HG02571 (cell line): ENCODE results near the gene GSG1L.

ENCODE experiments used
- ATAC-seq: cut with Tn5 transposase; IDR thresholded peaks from one replicate; pipeline ENCODE4 v1.9.1; 2021; ENCODE audit warnings: mild to moderate bottlenecking, moderate library complexity; ENCODE audit not compliant: unreplicated experiment

Gene GSG1L

DNA sequence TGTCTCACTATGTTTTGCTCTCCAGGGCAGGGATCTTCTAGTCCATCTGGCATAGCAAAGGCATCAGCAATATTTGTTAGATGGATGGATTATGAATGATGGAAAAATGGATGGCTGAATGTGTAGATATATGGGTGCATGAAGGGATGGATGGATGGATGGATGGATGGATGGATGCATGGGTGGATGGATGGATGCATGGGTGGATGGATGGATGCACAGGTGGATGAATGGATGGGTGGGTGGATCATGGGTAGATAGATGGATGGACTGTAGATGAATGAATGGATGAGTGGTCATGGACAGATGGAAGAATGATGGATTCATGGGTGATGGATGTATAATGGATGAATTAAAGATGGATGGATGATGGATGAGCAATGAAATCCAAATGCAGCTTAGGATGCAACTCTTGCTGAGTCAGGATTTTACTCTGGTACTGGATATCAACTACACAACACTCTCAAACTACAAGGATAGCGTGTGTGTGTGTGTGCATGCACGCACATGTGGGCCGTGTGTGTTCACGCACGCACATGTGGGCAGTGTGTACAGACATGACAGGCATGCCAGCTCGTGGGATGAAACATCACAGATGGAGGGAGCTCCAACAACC lies 34.0 kb downstream of the GSG1L start:
- no peak for ATAC-seq

DNA sequence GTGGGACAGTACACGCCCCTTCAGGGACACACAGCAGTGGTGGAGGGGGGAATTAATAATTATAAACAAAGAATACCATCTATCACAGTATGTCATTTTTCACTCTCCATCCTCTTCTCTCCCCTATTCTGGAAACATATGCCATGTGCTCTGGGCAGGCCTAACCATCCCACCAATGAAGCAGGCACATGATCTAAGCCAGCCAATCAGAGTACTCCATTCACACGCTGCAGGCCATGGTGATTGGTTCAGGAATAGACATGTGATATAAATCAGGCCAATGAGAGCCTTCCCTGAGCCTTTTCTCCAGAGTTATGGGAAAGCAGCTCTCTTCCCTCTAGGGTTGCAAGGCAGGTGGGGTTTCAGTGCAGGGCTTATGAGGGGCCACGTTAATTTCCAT lies 36.5 kb downstream of the GSG1L start:
- ATAC-seq, result no peak

DNA sequence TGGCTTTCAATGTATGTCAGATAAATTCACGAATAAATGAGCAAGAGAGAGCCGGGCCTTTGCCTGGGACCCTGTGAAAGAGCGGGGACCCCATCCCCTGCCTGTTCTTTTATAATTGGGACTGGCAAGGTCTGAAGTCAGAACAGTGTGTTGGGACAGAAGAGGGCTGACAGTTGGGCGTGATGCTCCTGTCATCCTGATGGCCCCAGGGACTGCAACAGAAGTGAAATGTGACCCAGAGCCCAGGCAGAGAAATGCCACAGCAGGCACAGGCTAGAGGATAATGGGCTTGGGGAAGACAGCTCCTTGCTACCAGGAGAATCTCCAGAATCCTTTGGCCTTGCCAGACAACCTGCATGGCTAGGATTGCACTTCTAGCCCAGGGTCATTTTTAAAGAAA lies 37.9 kb downstream of the GSG1L start:
- ATAC-seq, result no peak

DNA sequence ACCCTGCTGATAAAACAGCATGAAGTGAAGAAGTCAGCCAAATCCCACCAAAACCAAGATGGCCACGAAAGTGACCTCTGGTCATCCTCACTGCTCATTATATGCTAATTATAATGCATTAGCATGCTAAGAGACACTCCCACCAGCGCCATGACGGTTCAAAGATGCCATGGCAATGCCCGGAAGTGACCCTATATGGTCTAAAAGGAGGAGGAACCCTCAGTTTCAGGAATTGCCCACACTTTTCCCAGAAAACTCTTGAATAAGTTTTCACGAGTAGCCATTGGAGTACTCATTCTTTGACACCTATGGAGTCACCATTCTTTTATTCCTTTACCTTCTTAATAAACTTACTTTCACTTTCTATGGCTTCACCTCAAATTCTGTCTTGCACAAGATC lies 44.3 kb downstream of the GSG1L start:
- no peak for ATAC-seq

DNA sequence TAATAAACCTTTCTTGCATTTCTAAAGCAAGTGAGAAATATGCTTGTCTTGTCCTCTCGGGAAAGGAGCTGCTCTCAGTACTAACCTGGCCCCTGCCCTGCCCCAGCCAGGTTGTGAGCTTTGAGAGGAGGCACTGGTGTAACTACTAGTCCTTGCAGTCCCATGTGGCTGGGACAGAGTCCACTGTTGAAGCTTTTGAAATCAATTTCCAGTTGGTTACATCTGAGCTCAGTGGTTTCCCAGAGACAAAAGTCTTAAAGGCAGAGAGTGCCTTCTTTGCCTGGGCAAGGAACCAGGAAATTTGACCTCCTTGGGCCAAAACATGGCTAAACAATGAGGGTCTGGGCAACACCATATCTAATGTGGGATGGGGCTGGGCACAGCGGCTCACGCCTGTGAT lies 48.7 kb downstream of the GSG1L start:
- ATAC-seq, result no peak

DNA sequence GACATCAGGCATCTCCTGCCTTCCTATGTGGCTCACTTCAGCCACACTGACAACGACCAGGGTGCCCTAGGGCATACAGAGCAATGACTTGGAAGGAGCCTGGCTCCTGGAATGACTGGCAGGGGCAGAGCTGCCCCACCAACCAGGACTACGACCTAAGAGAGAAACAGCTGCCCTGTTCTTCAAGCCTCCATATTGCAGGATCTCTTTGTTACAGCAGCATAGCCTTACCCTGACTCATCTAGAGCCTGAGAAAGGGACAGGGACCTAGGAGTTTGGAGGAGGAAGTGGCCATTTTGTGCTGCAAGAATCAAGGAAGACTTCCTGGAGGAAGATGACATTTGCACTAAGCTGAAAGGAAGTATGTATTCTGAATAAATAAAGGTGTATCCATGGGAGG lies 49.6 kb downstream of the GSG1L start:
- ATAC-seq, result no peak

DNA sequence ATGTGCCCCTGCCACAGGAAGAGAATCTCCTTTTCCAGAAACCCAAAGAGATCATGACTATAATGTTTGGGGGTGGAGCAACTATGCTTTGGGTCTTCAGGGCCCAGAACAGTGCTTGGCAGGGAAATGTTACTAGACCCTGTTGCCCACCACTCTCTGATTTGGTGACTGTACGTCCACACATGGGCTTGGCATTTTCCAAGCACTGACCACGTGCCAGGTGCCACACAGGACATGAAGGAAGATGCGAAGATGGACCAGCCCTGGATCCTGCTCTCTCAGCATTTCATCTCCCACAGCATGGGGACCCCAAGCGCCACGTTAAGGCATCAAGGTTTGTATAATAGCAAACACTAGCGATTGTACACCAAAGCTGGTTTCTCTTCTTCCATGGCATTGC lies 50.1 kb downstream of the GSG1L start:
- ATAC-seq, result no peak

DNA sequence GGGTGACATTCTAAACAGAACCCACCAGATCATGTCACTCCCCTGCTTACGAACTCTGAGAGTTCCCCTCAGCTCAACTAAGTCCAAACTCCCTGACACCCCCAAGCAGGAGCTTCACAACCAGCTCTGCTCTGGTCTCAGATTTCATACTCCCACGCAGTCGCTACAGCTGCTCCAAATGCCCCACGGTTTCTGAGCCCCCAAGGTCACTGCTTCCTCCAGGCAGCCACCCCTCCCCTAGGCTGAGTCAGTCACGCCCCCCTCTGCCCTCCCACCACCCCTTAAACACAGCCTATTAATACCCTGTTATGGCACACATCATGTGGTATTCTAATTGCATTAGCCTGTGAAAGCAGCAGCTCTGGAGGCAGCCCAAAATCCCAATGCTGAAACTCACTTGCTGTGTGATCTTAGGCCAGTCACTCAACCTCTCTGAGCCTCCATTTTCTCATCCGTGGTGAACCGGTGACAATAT lies 51.5 kb downstream of the GSG1L start:
- no peak for ATAC-seq

DNA sequence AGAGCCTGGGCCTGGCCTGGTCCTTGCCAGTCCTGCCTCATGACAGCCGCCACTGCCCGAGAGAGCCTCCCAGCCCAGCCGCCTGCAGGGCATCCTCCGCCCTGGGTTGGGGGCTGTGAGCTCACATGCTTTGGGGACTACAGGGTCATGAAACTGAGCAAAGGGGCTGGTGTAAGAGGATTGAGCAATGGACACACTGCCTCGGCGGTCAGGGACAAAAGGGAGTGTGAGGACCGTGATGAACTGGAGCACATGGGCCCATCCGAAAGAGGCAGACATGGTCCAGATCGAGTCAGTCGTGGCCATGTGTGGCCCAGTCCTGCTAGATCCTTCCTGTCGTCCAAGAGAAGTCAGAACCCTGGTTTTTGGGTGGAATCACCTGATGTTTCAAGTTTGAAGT lies 52.3 kb downstream of the GSG1L start:
- ATAC-seq, result no peak

DNA sequence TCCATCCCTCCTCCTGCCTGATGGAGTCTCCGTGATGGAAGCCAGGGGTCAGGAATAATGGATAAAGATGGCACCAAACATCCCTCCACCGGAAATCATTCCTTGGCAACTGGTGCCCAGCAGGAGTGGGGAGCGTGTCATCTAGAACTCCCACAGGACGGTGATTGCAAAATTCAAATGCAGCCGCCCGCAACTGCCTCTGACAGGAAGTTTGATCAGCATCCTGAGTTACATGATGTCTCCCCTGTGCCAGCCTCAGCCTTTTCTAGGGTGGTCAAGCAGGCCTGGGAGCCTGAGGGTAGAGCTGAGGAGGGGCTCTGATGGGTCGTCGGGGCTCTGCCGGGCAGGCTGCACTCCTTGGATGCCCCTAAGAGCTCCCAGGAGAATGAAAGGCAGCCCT lies 52.8 kb downstream of the GSG1L start:
- no peak for ATAC-seq

DNA sequence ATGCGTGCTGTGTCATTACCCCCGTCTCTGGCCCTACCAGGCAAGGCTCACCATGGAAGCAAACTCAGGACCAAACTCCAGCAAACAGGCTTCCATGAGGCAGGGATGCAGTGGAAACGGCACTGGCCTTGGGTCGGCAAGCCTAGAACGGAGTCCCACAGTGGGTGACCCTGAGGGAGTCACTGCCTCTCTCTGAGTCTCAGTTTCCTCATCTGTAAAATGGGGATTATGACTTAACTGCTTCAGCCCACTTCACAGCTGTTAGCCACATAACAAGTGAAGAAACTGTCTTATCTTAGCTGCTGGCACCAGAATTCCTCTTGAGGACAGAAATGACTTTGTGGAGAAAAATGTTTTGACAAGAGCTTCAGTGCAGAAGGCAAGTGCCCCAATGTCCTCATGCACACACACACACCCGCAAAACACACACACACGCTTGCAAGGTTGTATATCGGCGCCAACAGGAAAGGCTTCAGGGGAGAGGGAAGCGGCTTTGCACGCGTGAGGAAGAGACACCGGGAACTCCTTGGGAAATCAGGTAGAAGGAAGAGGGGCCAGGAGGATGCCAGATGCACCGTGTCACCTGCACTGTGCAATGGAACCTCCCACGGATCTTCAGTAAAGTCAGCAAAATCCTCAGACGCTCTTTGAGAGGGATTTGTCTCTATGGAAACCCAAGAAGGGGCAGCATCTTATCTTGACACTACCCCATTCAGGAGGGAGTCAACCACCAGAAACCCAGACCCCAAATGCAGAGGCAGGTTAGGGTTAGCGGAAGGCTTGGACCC lies 53.7 kb downstream of the GSG1L start:
- no peak for ATAC-seq

DNA sequence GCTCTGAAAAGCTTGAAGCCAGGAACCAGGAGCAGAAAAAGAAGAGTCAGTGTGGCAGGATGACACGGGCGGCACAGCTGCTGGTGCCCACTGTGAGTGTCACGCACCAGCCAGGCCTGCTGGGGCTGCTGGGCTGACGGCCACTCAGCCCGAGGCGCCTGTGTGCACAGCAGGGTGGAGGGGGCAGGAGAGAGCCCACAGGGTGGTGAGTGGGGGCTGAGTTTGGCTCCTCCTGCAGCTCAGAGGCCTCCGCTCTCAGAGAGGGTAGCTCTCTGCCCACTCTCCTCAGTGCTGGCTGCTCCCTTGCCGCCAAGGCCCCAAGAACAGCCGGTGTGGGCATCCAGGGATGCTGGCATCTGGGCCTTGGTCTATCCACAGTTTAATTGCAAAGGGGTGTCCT lies 59.6 kb downstream of the GSG1L start:
- no peak for ATAC-seq

DNA sequence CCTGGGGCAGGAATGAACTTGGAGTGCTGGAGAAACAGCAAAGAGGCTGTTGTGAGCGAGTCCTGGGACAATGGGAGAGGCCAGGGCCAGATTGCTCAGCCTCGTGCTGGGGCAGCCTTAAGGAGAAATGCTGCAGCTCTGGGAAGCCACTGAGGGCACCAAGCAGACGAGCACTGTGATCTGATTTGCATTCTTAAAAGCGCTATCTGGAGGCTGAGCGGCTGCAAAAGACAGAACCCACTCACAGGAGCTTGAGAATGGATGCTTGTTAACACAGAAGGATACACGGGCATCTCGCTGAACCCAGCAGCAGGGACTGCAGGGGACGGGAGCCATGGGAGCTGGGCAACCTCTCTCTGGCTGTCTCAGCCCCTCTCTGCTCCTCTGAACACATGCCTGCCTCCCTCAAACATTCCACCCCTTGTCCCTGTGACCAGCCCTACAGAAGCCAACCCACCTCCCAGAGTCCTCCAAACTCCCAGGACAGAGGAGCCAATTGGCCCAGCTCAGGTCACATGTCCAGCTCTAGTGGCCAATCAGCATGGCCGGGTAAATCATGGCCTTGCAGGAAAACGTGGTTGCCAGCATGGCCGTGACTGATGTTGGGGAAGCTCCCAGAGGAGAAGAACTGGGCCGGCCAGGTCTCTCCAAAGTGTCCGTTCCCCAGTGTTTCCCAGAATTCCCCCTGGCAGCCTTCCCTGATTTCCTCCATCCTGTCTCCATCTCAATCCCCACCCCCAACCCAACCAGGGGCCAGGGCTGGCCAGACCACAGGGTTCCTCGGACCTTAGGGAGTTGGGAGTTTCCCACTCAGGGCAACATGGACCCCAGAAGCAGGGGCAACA lies 60.3 kb downstream of the GSG1L start:
- no peak for ATAC-seq

DNA sequence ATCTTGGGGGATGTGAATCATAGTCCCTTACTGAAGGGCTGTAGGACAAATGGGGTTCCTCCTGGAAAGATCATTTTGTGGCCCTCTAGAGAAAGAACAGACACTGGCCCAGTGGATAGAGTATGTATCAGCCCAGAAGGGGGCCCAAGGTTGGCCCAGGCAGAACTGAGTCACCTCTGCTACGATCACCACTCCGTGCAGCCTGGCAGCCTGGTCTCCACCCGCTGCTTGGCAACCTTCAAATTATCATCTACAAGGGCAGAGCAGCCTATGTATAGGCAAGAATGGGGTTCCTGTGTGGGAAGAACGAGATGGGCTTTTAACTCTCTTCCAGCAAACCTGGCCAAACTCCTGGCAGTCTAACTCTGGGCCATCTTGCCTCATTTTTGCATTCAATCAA lies 61.9 kb downstream of the GSG1L start:
- ATAC-seq, result no peak

DNA sequence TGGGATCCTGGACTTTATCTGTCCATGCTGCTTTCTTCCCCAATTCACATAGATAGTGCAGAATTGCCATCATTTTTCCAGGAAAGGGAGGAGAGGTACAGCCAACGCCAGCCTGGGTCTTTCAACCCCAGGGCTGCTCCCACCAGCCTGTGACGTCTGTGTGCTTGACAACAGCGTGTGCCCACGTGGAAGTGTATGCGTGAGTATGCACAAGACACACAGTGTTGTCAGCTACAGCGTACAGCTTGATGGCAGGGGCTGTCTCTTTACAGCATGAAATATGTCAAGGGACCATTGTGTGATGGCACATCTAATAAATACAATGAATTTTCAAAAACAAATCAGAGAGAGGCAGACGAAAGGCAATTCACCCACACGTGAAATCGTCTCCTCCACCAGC lies 62.3 kb downstream of the GSG1L start:
- no peak for ATAC-seq

DNA sequence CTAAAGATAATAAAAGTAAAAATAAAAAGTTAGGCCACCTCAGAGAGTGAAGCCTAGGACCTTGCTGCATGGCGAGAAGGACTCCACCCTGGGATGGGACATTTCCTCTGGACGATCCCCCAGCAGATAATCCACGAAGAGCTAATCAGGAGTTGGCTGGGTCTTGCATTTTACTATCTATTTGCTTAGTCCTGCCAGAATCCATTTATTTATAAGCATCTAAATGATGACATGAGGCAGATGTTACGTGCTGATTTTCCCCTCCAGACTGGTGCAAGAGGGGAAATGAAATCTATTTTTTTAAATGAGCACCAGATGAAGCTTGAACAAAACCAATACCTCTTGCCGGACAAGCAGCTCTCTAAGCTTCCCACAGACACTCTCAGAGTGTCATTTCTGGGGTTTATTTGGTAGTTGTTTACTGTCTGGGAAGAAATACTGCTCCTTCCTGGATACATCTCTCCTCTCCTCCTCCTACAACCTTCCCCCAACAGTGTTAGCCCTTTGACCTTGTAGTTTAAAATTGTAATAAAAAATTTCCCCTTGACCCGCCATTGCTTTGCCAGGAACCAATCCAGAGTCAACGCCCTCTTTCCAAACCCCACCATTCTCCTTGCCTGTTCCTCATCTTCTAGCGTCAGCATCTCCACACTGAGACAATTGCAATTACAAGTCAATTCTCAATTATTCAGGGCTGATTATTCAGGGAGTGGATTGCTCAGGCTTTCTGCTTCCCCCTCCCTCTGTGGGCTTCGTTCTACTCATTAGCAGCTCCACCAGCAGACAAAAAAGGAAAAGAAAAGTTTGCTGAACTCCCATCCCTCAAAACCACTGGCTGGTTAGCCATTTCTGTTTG lies 63.0 kb downstream of the GSG1L start:
- ATAC-seq, result no peak

DNA sequence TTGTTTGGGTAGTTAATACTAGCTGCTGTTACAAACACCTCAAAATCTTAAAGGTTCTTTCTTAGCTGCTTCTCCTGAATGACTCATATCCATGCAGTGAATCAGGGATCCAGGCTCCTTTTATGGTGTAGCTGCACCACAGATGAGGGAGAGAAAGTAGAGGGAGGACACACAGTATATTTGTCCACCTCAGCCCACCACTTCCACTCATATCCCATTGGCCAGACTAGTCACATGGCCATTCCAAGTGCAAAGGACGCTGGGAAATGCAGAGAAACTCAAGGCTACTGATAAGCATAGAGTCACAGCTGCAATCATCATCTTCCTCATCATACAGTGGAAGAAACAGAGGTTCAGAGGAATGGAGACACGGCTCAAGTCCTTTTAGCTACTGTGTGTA lies 63.8 kb downstream of the GSG1L start:
- no peak for ATAC-seq

DNA sequence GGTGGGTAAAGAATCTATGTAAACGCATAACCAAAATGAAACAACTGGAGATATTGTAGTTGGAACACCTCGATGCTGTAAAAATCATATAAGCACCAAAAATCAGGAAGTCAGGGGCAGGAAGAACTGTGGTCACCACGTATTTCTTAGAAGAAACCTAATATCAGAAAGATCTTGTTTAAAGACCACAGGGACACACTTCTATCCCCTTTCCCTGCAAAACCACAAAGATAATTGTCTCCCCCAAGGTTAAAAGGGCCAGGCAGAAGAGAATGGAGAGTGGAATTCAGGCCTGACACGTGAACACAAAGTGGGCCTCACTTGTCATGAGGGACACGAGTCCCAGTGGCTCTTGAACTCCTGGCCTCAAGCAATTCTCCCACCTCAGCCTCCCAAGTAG lies 68.1 kb downstream of the GSG1L start:
- no peak for ATAC-seq

DNA sequence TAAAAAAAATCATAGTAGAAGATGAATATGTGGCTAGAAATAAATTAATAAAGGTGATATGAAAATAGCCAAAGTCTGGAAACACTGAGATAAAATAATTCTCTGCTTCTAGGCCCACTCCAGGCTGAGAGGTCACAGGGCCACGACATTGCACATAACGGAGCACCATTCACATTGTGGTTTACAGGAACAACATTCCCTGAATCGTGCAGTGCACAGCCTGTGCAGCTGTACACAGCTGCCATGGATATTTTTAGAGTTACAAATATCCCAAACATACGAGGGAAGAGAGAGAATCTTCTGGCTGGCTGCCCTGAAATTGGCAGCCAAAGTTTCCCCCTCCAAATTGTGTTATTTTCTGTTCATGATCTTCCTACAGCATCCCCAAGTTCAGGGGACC lies 68.8 kb downstream of the GSG1L start:
- ATAC-seq, result no peak

DNA sequence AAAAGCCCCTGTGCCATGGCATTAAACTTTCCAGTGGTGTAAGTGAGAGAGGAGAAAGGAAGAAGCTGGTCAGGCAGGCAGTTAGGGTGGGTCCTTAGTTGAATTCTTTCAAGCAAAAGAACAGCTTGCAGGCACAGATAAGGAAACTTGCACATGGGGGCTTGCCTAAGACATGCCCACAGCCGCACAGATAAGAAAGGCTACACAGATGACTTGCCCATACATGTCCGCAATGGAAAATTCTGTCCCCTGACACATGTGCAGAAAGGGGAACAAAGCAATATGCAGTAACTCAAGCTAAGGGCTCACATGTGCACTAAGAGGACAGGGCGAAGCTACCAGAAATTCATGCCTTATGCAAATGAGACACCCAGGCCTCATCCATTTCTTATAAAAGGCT lies 69.9 kb downstream of the GSG1L start:
- no peak for ATAC-seq

DNA sequence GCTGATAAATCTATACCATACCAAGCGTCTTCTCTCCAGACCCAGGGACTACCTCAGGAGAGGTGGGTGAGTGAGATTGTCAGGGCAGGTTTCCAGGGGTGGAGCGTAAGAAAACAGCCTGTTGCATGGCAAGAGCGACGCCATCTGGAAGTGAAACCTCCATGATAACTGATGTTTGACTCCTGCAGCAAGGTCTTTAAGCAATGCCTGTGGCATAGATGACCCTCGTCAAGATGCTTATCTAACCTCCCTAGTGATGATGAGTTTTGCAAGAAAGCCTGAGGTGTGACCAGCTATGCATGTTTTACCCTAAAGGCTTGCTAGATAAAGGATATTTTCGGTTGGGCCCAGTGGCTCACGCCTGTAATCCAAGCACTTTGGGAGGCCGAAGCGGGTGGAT lies 71.6 kb downstream of the GSG1L start:
- ATAC-seq, result no peak
